OCI-LY1 (cell line): ENCODE data around the gene MAP4K1.

Experiments used
- H2AFZ ChIP-seq: fragments of 200-600 bp; sonication (generic), shearing (Covaris generic); 2 replicates; pipeline ENCODE4 v1.6.0; 2014; ENCODE audit warnings: antibody characterized with exemption, mild to moderate bottlenecking, low read length
- H3F3A ChIP-seq: fragments of 200-600 bp; sonication (generic), shearing (Covaris generic); 2 replicates; pipeline ENCODE4 v1.6.0; 2014; ENCODE audit warnings: mild to moderate bottlenecking, antibody characterized with exemption, low read length, moderate library complexity; ENCODE audit not compliant: insufficient read depth
- H3K27ac ChIP-seq: fragments of 200-600 bp; sonication (generic); 2 replicates; pipeline ENCODE4 v1.5.1; 2014; ENCODE audit warnings: low read length, mixed run types, mild to moderate bottlenecking, low read depth; ENCODE audit not compliant: poor library complexity, severe bottlenecking
- H3K27me3 ChIP-seq: fragments of 200-600 bp; sonication (generic); 2 replicates; pipeline ENCODE4 v1.6.0; 2014; ENCODE audit warnings: antibody characterized with exemption, mild to moderate bottlenecking, low read length, moderate library complexity; ENCODE audit not compliant: insufficient read depth
- H3K36me3 ChIP-seq: fragments of 200-600 bp; sonication (generic); 2 replicates; pipeline ENCODE4 v1.6.1; 2014; ENCODE audit warnings: mild to moderate bottlenecking, antibody characterized with exemption, low read length, moderate library complexity, mixed read lengths; ENCODE audit not compliant: insufficient read depth
- H3K4me1 ChIP-seq: fragments of 200-600 bp; sonication (generic); 2 replicates; pipeline ENCODE4 v1.5.1; 2014; ENCODE audit warnings: mild to moderate bottlenecking, low read length, moderate library complexity; ENCODE audit not compliant: insufficient read depth, severe bottlenecking
- H3K4me2 ChIP-seq: fragments of 200-600 bp; sonication (generic), shearing (Covaris generic); 2 replicates; pipeline ENCODE4 v1.6.1; 2014; ENCODE audit warnings: low read length
- H3K4me3 ChIP-seq: fragments of 200-600 bp; sonication (generic); 2 replicates; pipeline ENCODE4 v1.5.1; 2014; ENCODE audit warnings: low read length, low read depth, mild to moderate bottlenecking, mixed read lengths; ENCODE audit not compliant: poor library complexity, severe bottlenecking
- H3K79me2 ChIP-seq: fragments of 200-600 bp; shearing (Covaris generic); 2 replicates; pipeline ENCODE4 v1.6.1; 2016; ENCODE audit warnings: mixed run types, low read length, mixed read lengths; ENCODE audit not compliant: insufficient read depth
- H3K9ac ChIP-seq: fragments of 200-600 bp; sonication (generic), shearing (Covaris generic); 2 replicates; pipeline ENCODE4 v1.6.1; 2014; ENCODE audit warnings: mild to moderate bottlenecking, low read length, mixed read lengths
- H3K9me2 ChIP-seq: fragments of 200-600 bp; sonication (generic), shearing (Covaris generic); 2 replicates; pipeline ENCODE4 v1.6.1; 2014; ENCODE audit warnings: low read depth, mild to moderate bottlenecking, low read length, mixed read lengths
- H3K9me3 ChIP-seq: fragments of 200-600 bp; shearing (Covaris generic); 2 replicates; pipeline ENCODE4 v1.6.1; 2014; ENCODE audit warnings: low read length, mixed read lengths
- H4K20me1 ChIP-seq: fragments of 200-600 bp; sonication (generic), shearing (Covaris generic); 2 replicates; pipeline ENCODE4 v1.6.0; 2016; ENCODE audit warnings: mild to moderate bottlenecking, low read length; ENCODE audit not compliant: insufficient read depth
- EZH2 ChIP-seq: fragments of 200-600 bp; sonication (generic), shearing (Covaris generic); IDR thresholded peaks from 2 replicates; pipeline ENCODE4 v1.8.0; 2017; ENCODE audit warnings: borderline replicate concordance, mixed run types, mild to moderate bottlenecking, antibody characterized with exemption, low read length, moderate library complexity, mixed read lengths
- TF ChIP-seq, protein P1 (sequence below): fragments of 200-600 bp; sonication (generic), shearing (Covaris generic); IDR thresholded peaks from 2 replicates; pipeline ENCODE4 v1.5.1; 2017; ENCODE audit warnings: mild to moderate bottlenecking, antibody characterized with exemption, low read length, moderate library complexity, mixed read lengths

The MAP4K1 gene

DNA sequence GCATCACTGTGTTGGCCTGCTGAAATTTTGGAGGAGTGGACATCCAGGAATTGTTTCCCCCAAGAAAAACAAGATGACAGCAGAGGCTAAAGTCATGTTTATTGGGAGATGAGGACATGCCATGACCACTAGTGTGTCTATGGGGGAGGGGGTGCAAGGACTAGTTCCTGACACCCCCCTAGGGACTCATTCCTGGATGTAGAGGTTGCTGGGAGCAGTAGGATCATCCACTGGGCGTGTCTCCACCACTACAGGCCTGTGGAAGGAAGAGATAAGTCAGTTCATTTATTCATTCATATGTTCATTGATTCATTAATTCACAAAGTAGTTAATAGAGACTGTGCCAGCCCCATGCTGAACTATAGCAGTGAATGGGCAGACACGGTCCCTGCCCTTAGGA, 30.2 kb downstream of the MAP4K1 start:
- H3K9me3 ChIP-seq = no peaks in the 10 kb centered on the region
- TF ChIP-seq, protein P1, sequence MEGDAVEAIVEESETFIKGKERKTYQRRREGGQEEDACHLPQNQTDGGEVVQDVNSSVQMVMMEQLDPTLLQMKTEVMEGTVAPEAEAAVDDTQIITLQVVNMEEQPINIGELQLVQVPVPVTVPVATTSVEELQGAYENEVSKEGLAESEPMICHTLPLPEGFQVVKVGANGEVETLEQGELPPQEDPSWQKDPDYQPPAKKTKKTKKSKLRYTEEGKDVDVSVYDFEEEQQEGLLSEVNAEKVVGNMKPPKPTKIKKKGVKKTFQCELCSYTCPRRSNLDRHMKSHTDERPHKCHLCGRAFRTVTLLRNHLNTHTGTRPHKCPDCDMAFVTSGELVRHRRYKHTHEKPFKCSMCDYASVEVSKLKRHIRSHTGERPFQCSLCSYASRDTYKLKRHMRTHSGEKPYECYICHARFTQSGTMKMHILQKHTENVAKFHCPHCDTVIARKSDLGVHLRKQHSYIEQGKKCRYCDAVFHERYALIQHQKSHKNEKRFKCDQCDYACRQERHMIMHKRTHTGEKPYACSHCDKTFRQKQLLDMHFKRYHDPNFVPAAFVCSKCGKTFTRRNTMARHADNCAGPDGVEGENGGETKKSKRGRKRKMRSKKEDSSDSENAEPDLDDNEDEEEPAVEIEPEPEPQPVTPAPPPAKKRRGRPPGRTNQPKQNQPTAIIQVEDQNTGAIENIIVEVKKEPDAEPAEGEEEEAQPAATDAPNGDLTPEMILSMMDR = no peak
- no peak for TF ChIP-seq EZH2
- H3K27me3 ChIP-seq = no peaks in the 10 kb centered on the region
- no peak overlapping the region for H3K4me3 ChIP-seq
- H3K9me2 ChIP-seq = no peaks in the 10 kb centered on the region
- H3K79me2 ChIP-seq = no peaks in the 10 kb centered on the region
- H4K20me1 ChIP-seq = no peaks in the 10 kb centered on the region
- peaks cover 6% of the 10 kb centered on the region for H3K4me1 ChIP-seq
- H3K9ac ChIP-seq = no peak overlapping the region
- no peaks in the 10 kb centered on the region for H3F3A ChIP-seq
- H3K4me2 ChIP-seq = no peak overlapping the region
- peaks cover 37% of the 10 kb centered on the region for H3K36me3 ChIP-seq
- H2AFZ ChIP-seq = no peak overlapping the region
- no peak overlapping the region for H3K27ac ChIP-seq

DNA sequence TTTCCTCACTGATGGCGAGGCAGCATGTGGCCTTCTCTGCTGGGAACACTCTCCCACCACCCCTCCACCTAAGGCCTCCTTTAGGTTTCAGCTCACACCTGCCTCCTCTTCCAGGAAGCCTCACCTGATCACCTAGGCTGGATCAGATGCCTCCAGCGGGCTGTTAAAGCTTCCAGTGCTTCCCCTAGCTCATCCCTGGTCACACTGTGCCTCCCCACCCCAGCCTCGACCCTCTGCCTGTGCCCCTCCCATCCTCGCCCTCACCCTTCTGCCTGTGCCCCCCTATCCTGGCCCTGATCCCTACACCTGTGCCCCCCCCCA, 33.8 kb downstream of the MAP4K1 start:
- Histone ChIP-seq H3K9ac (no peak overlapping the region), H3K9me2 (no peaks in the 10 kb centered on the region), H4K20me1 (no peaks in the 10 kb centered on the region), H3K4me1 (peaks cover 6% of the 10 kb centered on the region), H3F3A (no peaks in the 10 kb centered on the region), H2AFZ (no peak overlapping the region), H3K27me3 (no peaks in the 10 kb centered on the region), H3K9me3 (no peaks in the 10 kb centered on the region), H3K4me2 (no peak overlapping the region), H3K4me3 (no peak overlapping the region), H3K36me3 (peaks cover 14% of the 10 kb centered on the region), H3K27ac (no peak overlapping the region), H3K79me2 (no peaks in the 10 kb centered on the region)
- TF ChIP-seq, protein P1 = no peak
- no peak for TF ChIP-seq EZH2

- Histone ChIP-seq H3K79me2 (no peaks in the 10 kb centered on the region), H3K9me3 (no peaks in the 10 kb centered on the region), H3K27ac (no peak overlapping the region), H3K36me3 (peaks cover 12% of the 10 kb centered on the region), H4K20me1 (no peaks in the 10 kb centered on the region), H3K4me3 (no peak overlapping the region), H3K4me1 (peaks cover 6% of the 10 kb centered on the region), H3K9ac (no peak overlapping the region), H3F3A (no peaks in the 10 kb centered on the region), H2AFZ (no peak overlapping the region), H3K4me2 (no peak overlapping the region), H3K27me3 (no peaks in the 10 kb centered on the region), H3K9me2 (no peaks in the 10 kb centered on the region)
- TF ChIP-seq, protein P1 = no peak
- TF ChIP-seq EZH2 = no peak
These were observed 34.4 kb downstream of the MAP4K1 start for GRCh38 chr19:38583219-38583984.
